ENCODE data around the gene REL. TPM values are rescaled to one million over a fixed set of nuclear protein-coding genes. Genes with fewer than 3 reads are reported as not detected.

Gene REL
- 10 to 100 TPM; 15.0 to 32.1 (median 16.9) TPM for total RNA-seq

DNA sequence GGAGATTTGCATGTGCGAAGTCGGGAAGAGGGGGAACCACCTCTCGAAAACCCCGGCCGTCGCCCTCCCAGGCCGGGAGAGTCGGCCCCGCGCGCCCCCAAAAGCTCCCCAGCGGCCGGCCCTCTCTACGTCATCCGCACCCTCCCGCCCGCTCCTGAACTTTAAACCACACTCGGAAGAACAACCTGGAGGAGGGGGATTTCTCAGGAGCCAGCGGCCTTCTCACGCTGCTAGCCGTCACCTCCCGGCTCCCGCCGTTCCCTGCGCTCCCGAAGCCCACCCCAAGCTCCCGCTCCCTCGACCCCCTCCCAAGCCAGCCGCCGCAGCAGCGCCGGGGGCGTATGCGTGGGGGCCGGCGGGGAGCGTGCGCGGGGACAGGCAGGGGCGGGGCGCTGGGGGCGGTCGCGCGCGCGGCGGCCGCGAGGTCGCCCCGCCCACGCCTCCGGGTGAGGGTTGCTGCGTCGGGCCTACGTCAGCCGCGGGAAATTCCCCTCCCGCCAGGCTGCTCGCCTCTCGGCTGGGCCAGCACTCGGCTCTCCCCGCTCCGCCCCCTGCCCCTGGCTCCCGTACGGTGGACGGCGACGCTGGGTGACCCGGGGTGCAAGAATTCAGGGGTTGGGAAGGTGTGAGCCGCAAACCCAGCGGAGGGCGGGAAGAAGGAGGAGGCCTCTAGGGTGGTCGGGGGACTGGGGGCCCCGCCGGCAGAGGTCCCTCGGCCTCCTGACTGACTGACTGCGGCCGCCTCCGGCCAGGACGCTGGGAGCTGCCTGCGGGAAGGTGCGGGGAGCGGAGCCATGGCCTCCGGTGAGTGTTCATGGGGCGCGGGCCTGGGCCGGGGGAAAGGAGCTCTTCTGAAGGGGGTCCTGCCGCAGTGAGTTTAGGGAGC is at the start of gene REL:
Gene REL, plus strand, starts transcription at position 528 of the 886 bp plus-strand sequence. Its CDS starts 267 bp downstream, at position 795.
- Histone ChIP-seq H3K4me1 (peaks cover 13 to 16% of the 10 kb centered on the region in 2 donors), H3K9me3 (no peaks in the 10 kb centered on the region), H3K27me3 (no peaks in the 10 kb centered on the region), H3K4me3 (replicated peaks in 1 of 3) (peak within 1 kb of the TSS; percentile 83 to 86 (median 83)), H3K27ac (peak within 1 kb of the TSS; percentile 95 to 99 (median 98)), H3K36me3 (no peaks in the 10 kb centered on the region)
- peak; percentile 57 to 95 for TF ChIP-seq POLR2A (IDR thresholded peaks at IDR 0.05)
- no peak for TF ChIP-seq CTCF (IDR thresholded peaks at IDR 0.05)
- 0% methylated on average over 8 to 33 of the region's 90 CpGs for WGBS, 2 donors
- intact Hi-C loops (cut with DNase I), result no loop called here
- DNase-seq, result peak; percentile 90 to 93

DNA sequence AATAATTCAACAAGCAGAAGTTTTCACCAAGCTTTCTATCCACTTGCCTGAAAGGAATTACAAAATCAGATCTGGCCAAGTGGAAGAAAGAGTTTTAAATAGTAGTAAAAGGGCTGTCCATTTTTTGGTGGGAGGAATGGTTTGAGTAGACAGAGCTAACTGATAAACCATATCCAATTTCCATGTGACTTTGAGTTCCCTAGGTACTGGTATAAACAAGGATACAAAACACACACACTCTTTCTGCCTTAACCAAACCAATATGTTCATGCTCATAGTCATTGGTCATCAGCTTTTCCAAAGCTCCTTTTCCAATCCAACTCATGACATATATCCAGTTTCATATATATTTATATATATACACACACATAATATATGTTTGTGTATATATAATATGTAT is 49.5 kb upstream of the REL start:
- no peak overlapping the region for H3K27ac ChIP-seq
- H3K36me3 ChIP-seq, result no peaks in the 10 kb centered on the region
- H3K4me1 ChIP-seq, result no peaks in the 10 kb centered on the region
- TF ChIP-seq POLR2A (IDR thresholded peaks at IDR 0.05) (no peak), CTCF (IDR thresholded peaks at IDR 0.05) (no peak)
- no peaks in the 10 kb centered on the region for H3K9me3 ChIP-seq
- no peak overlapping the region for H3K4me3 ChIP-seq (replicated peaks in 1 of 3)
- no peaks in the 10 kb centered on the region for H3K27me3 ChIP-seq
- no peak for DNase-seq
- intact Hi-C loops (cut with DNase I), result no loop called here

DNA sequence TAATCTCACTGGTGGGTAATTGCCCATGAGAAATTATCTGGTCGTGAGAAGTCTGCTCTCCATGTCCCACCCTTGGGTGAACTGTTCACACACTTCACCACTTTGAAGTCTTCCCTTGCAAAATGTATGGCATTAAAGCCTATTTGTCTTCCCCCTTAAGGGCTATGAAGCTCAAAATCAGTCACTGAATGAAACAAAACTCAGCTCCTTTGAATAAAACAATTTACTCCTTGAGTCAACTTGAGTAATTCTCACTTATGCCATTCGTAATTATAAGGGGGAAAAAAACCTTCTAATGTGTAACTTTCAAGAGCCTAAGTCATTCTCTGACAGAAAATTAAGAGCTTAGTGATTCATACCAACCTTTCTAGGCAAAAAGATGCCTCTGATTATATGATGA is 48.8 kb upstream of the REL start:
- H3K36me3 ChIP-seq, result no peaks in the 10 kb centered on the region
- H3K27ac ChIP-seq, result no peak overlapping the region
- H3K4me1 ChIP-seq, result no peaks in the 10 kb centered on the region
- TF ChIP-seq POLR2A (IDR thresholded peaks at IDR 0.05) (no peak), CTCF (IDR thresholded peaks at IDR 0.05) (no peak)
- no peaks in the 10 kb centered on the region for H3K9me3 ChIP-seq
- no peak for DNase-seq
- intact Hi-C loops (cut with DNase I), result no loop called here
- H3K4me3 ChIP-seq (replicated peaks in 1 of 3), result no peak overlapping the region
- 61 to 70% methylated on average over 2 of the region's 2 CpGs for WGBS, 2 donors
- H3K27me3 ChIP-seq, result no peaks in the 10 kb centered on the region

GRCh38 chr2:60834270-60834717 is 47.1 kb upstream of the REL start:
- H3K9me3 ChIP-seq, result no peaks in the 10 kb centered on the region
- no peak overlapping the region for H3K4me3 ChIP-seq (replicated peaks in 1 of 3)
- intact Hi-C loops (cut with DNase I), result no loop called here
- H3K27me3 ChIP-seq, result no peaks in the 10 kb centered on the region
- 59 to 60% methylated on average over 2 of the region's 2 CpGs for WGBS, 2 donors
- H3K36me3 ChIP-seq, result no peaks in the 10 kb centered on the region
- no peaks in the 10 kb centered on the region for H3K4me1 ChIP-seq
- no peak for TF ChIP-seq CTCF (IDR thresholded peaks at IDR 0.05)
- TF ChIP-seq POLR2A (IDR thresholded peaks at IDR 0.05), result no peak
- no peak overlapping the region for H3K27ac ChIP-seq
- DNase-seq, result no peak

- TF ChIP-seq CTCF (IDR thresholded peaks at IDR 0.05), result no peak
- TF ChIP-seq POLR2A (IDR thresholded peaks at IDR 0.05), result no peak
- no peaks in the 10 kb centered on the region for H3K4me1 ChIP-seq
- WGBS, 2 donors, result 83 to 93% methylated on average over 3 of the region's 3 CpGs
- no peaks in the 10 kb centered on the region for H3K36me3 ChIP-seq
- DNase-seq, result no peak
- H3K27me3 ChIP-seq, result no peaks in the 10 kb centered on the region
- intact Hi-C loops (cut with DNase I), result no loop called here
- H3K4me3 ChIP-seq (replicated peaks in 1 of 3), result no peak overlapping the region
- H3K27ac ChIP-seq, result no peak overlapping the region
- H3K9me3 ChIP-seq, result no peaks in the 10 kb centered on the region
These were observed 44.9 kb upstream of the REL start for GRCh38 chr2:60836491-60836890.
